ENCODE measurements around the gene RSAD1. TPM values are rescaled to one million over a fixed set of nuclear protein-coding genes. Genes with fewer than 3 reads are reported as not detected.
A peak's percentile ranks its signal among the peaks of the same experiment; 100 is the strongest.

RSAD1 gene
- total RNA-seq, 2 donors from 2014 or later = 33.7 to 44.1 TPM

DNA sequence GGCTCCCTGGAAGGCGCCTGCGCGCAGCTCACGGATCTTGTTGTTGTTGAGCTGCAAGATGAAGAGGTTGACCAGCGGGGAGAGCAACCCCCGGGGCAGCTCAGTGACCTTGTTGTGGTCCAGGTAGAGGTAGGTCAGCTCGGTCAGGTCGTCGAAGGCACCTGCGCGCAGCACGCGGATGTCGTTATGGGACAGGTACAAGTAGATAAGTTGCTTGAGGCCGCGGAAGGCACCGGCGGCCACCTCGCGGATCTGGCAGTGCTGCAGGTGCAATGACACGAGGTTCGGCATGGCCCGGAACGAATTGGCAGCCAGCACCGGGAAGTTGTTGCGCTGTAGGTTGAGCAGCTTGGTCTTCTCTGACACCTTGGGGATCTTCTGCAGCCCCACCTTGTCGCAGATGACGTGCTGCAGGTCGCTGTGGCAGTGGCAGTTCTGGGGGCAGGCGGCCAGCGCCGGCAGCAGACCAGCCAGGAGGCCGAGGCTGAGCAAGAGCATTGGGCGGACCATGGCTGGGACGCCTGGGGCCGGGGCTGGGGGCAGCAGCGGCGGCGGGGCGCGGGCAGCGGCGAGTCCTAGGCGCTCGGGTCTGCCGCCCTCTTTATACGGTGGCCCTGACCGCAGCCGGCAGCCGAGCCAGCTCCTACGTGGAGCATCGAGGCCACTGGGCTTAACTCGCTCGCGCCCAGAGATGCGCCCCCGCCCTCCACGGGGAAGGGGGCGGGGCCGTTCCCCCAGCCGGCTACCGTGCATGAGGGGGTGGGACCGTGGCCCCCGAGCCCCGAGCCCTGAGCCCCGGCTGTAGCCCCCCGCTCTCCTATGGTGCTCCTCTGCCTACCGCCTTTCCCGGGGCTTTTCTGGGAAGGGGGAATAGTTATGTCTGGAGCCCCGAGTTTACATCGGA, 10.1 kb upstream of the RSAD1 start, which contains the start of gene CHAD:
Gene CHAD, minus strand, starts transcription at position 577 of the 904 bp plus-strand sequence. Its CDS starts 67 bp downstream, at position 510.
- no peak for DNase-seq (ENCODE audit: low spot score)
- H3K27ac ChIP-seq = peak within 1 kb of the TSS in 1 of 2 donors; percentile 39
- peaks cover 10% of the 10 kb centered on the region for H3K4me1 ChIP-seq (replicated peaks)
- intact Hi-C loops (cut with DNase I) = no loop called here
- H3K4me3 ChIP-seq = peak within 1 kb of the TSS; percentile 16 to 27
- 40% methylated on average over 44 of the region's 71 CpGs for WGBS
- TF ChIP-seq POLR2AphosphoS5 (IDR thresholded peaks at IDR 0.05) (no peak), POLR2A (IDR thresholded peaks at IDR 0.05) (no peak)
- TF ChIP-seq, protein P1, sequence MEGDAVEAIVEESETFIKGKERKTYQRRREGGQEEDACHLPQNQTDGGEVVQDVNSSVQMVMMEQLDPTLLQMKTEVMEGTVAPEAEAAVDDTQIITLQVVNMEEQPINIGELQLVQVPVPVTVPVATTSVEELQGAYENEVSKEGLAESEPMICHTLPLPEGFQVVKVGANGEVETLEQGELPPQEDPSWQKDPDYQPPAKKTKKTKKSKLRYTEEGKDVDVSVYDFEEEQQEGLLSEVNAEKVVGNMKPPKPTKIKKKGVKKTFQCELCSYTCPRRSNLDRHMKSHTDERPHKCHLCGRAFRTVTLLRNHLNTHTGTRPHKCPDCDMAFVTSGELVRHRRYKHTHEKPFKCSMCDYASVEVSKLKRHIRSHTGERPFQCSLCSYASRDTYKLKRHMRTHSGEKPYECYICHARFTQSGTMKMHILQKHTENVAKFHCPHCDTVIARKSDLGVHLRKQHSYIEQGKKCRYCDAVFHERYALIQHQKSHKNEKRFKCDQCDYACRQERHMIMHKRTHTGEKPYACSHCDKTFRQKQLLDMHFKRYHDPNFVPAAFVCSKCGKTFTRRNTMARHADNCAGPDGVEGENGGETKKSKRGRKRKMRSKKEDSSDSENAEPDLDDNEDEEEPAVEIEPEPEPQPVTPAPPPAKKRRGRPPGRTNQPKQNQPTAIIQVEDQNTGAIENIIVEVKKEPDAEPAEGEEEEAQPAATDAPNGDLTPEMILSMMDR (IDR thresholded peaks at IDR 0.05) = no peak
- no peaks in the 10 kb centered on the region for H3K9me3 ChIP-seq
- H3K27me3 ChIP-seq (replicated peaks; ENCODE audit: insufficient read depth) = no peaks in the 10 kb centered on the region
- no peaks in the 10 kb centered on the region for H3K36me3 ChIP-seq

DNA sequence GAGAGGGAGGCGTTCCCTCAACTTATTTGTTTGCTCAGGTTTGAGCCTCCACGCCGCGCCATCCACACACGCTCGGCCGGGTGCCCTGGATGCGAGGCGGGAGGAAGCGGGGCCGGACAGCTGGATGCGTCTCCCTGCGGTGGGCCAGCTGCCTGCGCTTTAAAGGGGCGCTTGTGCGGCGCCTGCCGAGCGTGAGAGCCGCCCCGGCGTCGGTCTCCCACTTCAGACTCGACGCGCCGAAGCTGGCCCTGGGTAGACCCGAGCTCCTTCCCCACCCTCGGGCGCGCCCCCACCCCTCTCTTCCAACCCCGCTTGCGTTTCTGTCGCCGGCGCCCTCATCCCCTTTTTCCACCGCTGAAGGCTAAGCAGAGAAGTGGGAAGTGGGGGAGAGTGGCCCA, 9.5 kb upstream of the RSAD1 start:
- no peak for DNase-seq (ENCODE audit: low spot score)
- Histone ChIP-seq H3K27me3 (replicated peaks; ENCODE audit: insufficient read depth) (no peaks in the 10 kb centered on the region), H3K9me3 (no peaks in the 10 kb centered on the region), H3K27ac (peak overlapping the region in 1 of 2 donors; percentile 39), H3K36me3 (no peaks in the 10 kb centered on the region), H3K4me3 (peak overlapping the region; percentile 16 to 27), H3K4me1 (replicated peaks) (peaks cover 10% of the 10 kb centered on the region)
- intact Hi-C loops (cut with DNase I) = no loop called here
- WGBS = 4% methylated on average over 37 of the region's 37 CpGs
- TF ChIP-seq POLR2AphosphoS5 (IDR thresholded peaks at IDR 0.05) (no peak), POLR2A (IDR thresholded peaks at IDR 0.05) (no peak)
- TF ChIP-seq, protein P1 (IDR thresholded peaks at IDR 0.05) = no peak

DNA sequence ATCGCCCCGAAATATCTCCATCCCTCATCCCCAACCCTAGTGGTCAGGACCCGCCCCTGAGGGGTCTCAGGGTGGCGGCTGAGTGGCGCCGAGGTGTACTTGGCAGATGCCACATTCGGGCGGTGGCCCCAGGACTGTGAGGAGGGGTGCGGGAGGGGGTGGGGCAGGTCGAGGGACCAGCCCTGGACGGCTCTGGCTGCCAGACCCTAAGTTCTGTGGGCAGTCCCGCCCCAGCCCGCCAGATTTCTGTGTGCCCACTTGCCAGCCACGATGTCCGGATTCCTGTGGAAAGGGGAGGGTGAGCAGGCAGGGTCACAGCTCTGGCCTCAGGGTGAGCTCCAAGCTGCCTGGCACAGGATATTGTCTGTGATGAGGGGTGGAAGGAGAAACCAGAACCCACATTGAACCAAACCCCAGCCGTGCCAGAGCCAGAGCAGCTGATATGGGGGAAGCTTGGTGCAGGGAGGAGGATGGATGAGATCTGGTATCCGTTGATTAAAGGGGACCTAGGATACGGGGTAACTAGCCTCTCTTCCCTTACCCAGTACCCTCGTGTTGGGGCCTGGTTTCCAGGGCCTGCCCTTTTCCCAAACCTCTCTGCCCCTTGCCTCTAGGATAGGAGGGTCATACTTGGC, 8.9 kb upstream of the RSAD1 start:
- TF ChIP-seq, protein P1 (IDR thresholded peaks at IDR 0.05) = no peak
- no peak for TF ChIP-seq POLR2A (IDR thresholded peaks at IDR 0.05)
- TF ChIP-seq POLR2AphosphoS5 (IDR thresholded peaks at IDR 0.05) = no peak
- Histone ChIP-seq H3K36me3 (no peaks in the 10 kb centered on the region), H3K27me3 (replicated peaks; ENCODE audit: insufficient read depth) (no peaks in the 10 kb centered on the region), H3K27ac (peak overlapping the region in 1 of 2 donors; percentile 39), H3K9me3 (no peaks in the 10 kb centered on the region), H3K4me1 (replicated peaks) (peaks cover 10% of the 10 kb centered on the region), H3K4me3 (no peak overlapping the region)
- WGBS = 52% methylated on average over 12 of the region's 19 CpGs
- intact Hi-C loops (cut with DNase I) = no loop called here
- DNase-seq (ENCODE audit: low spot score) = no peak

DNA sequence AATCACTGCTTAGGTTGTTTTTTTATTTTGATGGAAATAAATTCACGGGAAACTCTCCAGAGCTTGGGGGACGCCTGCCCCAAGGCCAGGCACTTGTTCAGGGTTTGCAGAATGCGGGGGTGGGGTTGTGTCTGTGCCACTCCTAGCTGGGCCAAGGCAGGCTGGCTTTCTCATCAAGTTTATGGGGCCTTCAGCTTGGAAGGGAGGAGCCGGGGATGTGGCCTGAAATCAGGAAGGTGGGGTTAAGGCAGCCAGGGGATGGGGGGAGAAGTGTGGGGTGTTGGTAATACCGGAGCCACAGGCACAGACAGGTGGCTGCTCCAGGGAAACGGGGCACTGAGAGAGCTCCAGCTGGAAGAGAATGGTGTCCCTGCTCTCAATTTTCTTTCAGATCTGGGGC, 8.2 kb upstream of the RSAD1 start:
- H3K4me3 ChIP-seq = no peak overlapping the region
- intact Hi-C loops (cut with DNase I) = no loop called here
- no peaks in the 10 kb centered on the region for H3K36me3 ChIP-seq
- TF ChIP-seq POLR2A (IDR thresholded peaks at IDR 0.05) (peak; percentile 33), POLR2AphosphoS5 (IDR thresholded peaks at IDR 0.05) (peak; percentile 66)
- TF ChIP-seq, protein P1 (IDR thresholded peaks at IDR 0.05) = no peak
- peak; percentile 78 for DNase-seq (ENCODE audit: low spot score)
- no peaks in the 10 kb centered on the region for H3K27me3 ChIP-seq (replicated peaks; ENCODE audit: insufficient read depth)
- peak overlapping the region; percentile 37 to 49 for H3K27ac ChIP-seq
- 41% methylated on average over 6 of the region's 6 CpGs for WGBS
- no peaks in the 10 kb centered on the region for H3K9me3 ChIP-seq
- H3K4me1 ChIP-seq (replicated peaks) = peaks cover 10% of the 10 kb centered on the region
